Fibroblast of the aortic adventitia (primary cell): ENCODE measurements around the gene PTPRN. TPM values are rescaled to one million over a fixed set of nuclear protein-coding genes. Genes with fewer than 3 reads are reported as not detected.

Source experiments
- DNase-seq: peaks from one replicate; pipeline ENCODE4 v3.0.0-alpha.2; 2010; ENCODE audit warnings: low read depth
- H3K4me3 ChIP-seq: 2 replicates; pipeline ENCODE4 v1.5.1; 2011; ENCODE audit warnings: low read depth, mild to moderate bottlenecking, control low read depth, low read length, moderate library complexity
- CTCF ChIP-seq: IDR thresholded peaks from 2 replicates; pipeline ENCODE4 v1.5.1; 2011; ENCODE audit warnings: mild to moderate bottlenecking, low read length, control low read depth, inconsistent platforms; ENCODE audit not compliant: insufficient read depth
- total RNA-seq: library from RNA; depleted of rRNA; stranded (reverse); fragments of >200 nt; gene quantifications from 2 replicates; pipeline ENCODE4 v1.2.3, GENCODE V29; 2012; ENCODE audit warnings: low replicate concordance

PTPRN gene
- total RNA-seq, 1 donor: 0.36 TPM

- H3K4me3 ChIP-seq: peak overlapping the region; percentile 70
- no peak for TF ChIP-seq CTCF
- DNase-seq: peak; percentile 16
Measured at GRCh38 chr2:219254590-219255201, 54.5 kb downstream of the PTPRN start.

GRCh38 chr2:219253753-219254589, 55.2 kb downstream of the PTPRN start, which contains the start of gene TUBA4A:
TSS of gene TUBA4A (minus strand) at chr2:219253918. CDS start at chr2:219253858, 60 bp downstream.
- peak within 1 kb of the TSS; percentile 70 for H3K4me3 ChIP-seq
- TF ChIP-seq CTCF: no peak
- peak; percentile 43 for DNase-seq

GRCh38 chr2:219252900-219253752, 56.1 kb downstream of the PTPRN start, which contains the start of gene TUBA4B:
TSS of gene TUBA4B (plus strand) at chr2:219253243. CDS start at chr2:219253408, 165 bp downstream.
- peak within 1 kb of the TSS; percentile 70 for H3K4me3 ChIP-seq
- TF ChIP-seq CTCF: no peak
- DNase-seq: no peak

- DNase-seq: no peak
- peak overlapping the region; percentile 70 for H3K4me3 ChIP-seq
- no peak for TF ChIP-seq CTCF
Measured at GRCh38 chr2:219252570-219252899, 56.7 kb downstream of the PTPRN start.

GRCh38 chr2:219252084-219252483, 57.1 kb downstream of the PTPRN start:
- H3K4me3 ChIP-seq: no peak overlapping the region
- TF ChIP-seq CTCF: no peak
- DNase-seq: no peak

GRCh38 chr2:219251656-219252055, 57.5 kb downstream of the PTPRN start:
- no peak for DNase-seq
- TF ChIP-seq CTCF: no peak
- H3K4me3 ChIP-seq: no peak overlapping the region
